H1 (cell line): ENCODE data around the gene RIPOR1. TPM values are rescaled to one million over a fixed set of nuclear protein-coding genes. Genes with fewer than 3 reads are reported as not detected.

Experiments used
- CTCF ChIA-PET: fragments of 300-600 bp; sonication (Branson Sonifier 250); formaldehyde crosslinking; loops from one replicate; lab custom pipeline; 2021; ENCODE audit not compliant: partially characterized antibody; lab: Charles Lee
- POLR2A ChIA-PET: fragments of 300-600 bp; sonication (Branson Sonifier 250); formaldehyde crosslinking; loops from one replicate; lab custom pipeline; 2021; ENCODE audit warnings: inconsistent platforms; ENCODE audit not compliant: partially characterized antibody; lab: Charles Lee
- DNase-seq, 2 experiments: peaks; one replicate each; pipeline versions ENCODE4 v3.0.0 to v3.0.0-alpha.2; 2010 to 2022; ENCODE audit warnings: low spot score in 2 of 2, low read depth in 1 of 2, mixed read lengths in 1 of 2
- FAIRE-seq: peaks from 2 replicates; lab custom pipeline; 2011; peaks lifted over from hg19 to GRCh38; lab: Jason Lieb, UNC
- H2AFZ ChIP-seq: 2 replicates; pipeline ENCODE4 v1.8.1; 2012; ENCODE audit warnings: low read length, inconsistent platforms
- H2AK5ac ChIP-seq: 2 replicates; pipeline ENCODE4 v1.6.1; 2013; ENCODE audit warnings: low read depth, low read length
- H2BK120ac ChIP-seq: replicated peaks from 2 replicates; pipeline ENCODE3; 2013; ENCODE audit warnings: low read depth, low read length, inconsistent platforms
- H2BK12ac ChIP-seq: 2 replicates; pipeline ENCODE4 v1.6.1; 2013; ENCODE audit warnings: low read depth, low read length
- H2BK15ac ChIP-seq: 2 replicates; pipeline ENCODE4 v1.6.1; 2013; ENCODE audit warnings: low read length
- H2BK20ac ChIP-seq: 2 replicates; pipeline ENCODE4 v1.6.1; 2013; ENCODE audit warnings: low read length
- H2BK5ac ChIP-seq: 2 replicates; pipeline ENCODE4 v1.6.1; 2013; ENCODE audit warnings: low read depth, low read length
- H3K14ac ChIP-seq: 2 replicates; pipeline ENCODE4 v1.6.1; 2013; ENCODE audit warnings: inconsistent platforms; ENCODE audit not compliant: insufficient read length
- H3K18ac ChIP-seq: 2 replicates; pipeline ENCODE4 v1.6.1; 2013; ENCODE audit warnings: low read length; ENCODE audit errors: extremely low read depth
- H3K23ac ChIP-seq: 2 replicates; pipeline ENCODE4 v1.6.1; 2013; ENCODE audit warnings: inconsistent platforms; ENCODE audit not compliant: insufficient read length
- H3K23me2 ChIP-seq: 2 replicates; pipeline ENCODE4 v1.6.1; 2013; ENCODE audit warnings: low read depth, low read length
- H3K27ac ChIP-seq: 2 replicates; pipeline ENCODE4 v1.6.1; 2011; ENCODE audit warnings: low read depth, low read length, inconsistent platforms
- H3K27me3 ChIP-seq, 4 experiments: replicated peaks in 1 of 4; 1 replicate in 1 of 4; 2 replicates in 3 of 4; pipeline versions ENCODE4 v1.6.1 to v1.8.1; 2011 to 2013; ENCODE audit warnings: low read length in 3 of 4, mild to moderate bottlenecking in 3 of 4, inconsistent platforms in 2 of 4, mixed read lengths in 2 of 4, moderate library complexity in 1 of 4; ENCODE audit not compliant: control insufficient read depth in 3 of 4, insufficient read depth in 3 of 4; ENCODE audit errors: extremely low read depth in 1 of 4
- H3K36me3 ChIP-seq, 4 experiments: 2 replicates each; pipeline versions ENCODE4 v1.6.1 to v1.8.1; 2011 to 2013; ENCODE audit warnings: mild to moderate bottlenecking in 4 of 4, low read length in 3 of 4, moderate library complexity in 2 of 4, control low read depth in 1 of 4, inconsistent platforms in 1 of 4; ENCODE audit not compliant: insufficient read depth in 4 of 4, control insufficient read depth in 2 of 4
- H3K4ac ChIP-seq: replicated peaks from 2 replicates; pipeline ENCODE3; 2013; ENCODE audit warnings: low read length, low read depth, mixed read lengths, inconsistent platforms; ENCODE audit not compliant: insufficient read length
- H3K4me1 ChIP-seq, 4 experiments: replicated peaks in 1 of 4; 1 replicate in 1 of 4; 2 replicates in 3 of 4; pipeline versions ENCODE4 v1.6.1 to v1.8.1; 2011 to 2013; ENCODE audit warnings: low read length in 3 of 4, inconsistent platforms in 2 of 4, mixed read lengths in 1 of 4; ENCODE audit not compliant: insufficient read depth in 4 of 4, control insufficient read depth in 3 of 4
- H3K4me2 ChIP-seq, 2 experiments: 2 replicates each; pipeline versions ENCODE4 v1.6.1 to v1.8.1; 2011 to 2013; ENCODE audit warnings: low read depth in 2 of 2, low read length in 2 of 2, control low read depth in 1 of 2, inconsistent platforms in 1 of 2, mild to moderate bottlenecking in 1 of 2; ENCODE audit not compliant: insufficient read depth in 1 of 2
- H3K4me3 ChIP-seq, 4 experiments: fragments of 200-600, 300-600 bp in 1 of 4; sonication (generic), shearing (Covaris generic), sonication (Bioruptor Twin) in 1 of 4; 2 replicates each; pipeline versions ENCODE4 v1.5.1 to v1.8.1; 2011 to 2016; ENCODE audit warnings: low read length in 4 of 4, low read depth in 3 of 4, control low read depth in 2 of 4, inconsistent platforms in 2 of 4, mild to moderate bottlenecking in 2 of 4, mixed read lengths in 1 of 4, moderate library complexity in 1 of 4; ENCODE audit not compliant: insufficient read depth in 2 of 4; ENCODE audit errors: extremely low read depth in 1 of 4
- H3K56ac ChIP-seq: replicated peaks from 2 replicates; pipeline ENCODE3; 2013; ENCODE audit warnings: low read depth, mild to moderate bottlenecking, mixed read lengths, low read length, inconsistent platforms; ENCODE audit not compliant: insufficient read length
- H3K79me1 ChIP-seq: 2 replicates; pipeline ENCODE4 v1.6.1; 2013; ENCODE audit warnings: low read depth, low read length, control low read depth
- H3K79me2 ChIP-seq, 2 experiments: 2 replicates each; pipeline versions ENCODE4 v1.6.1 to v1.8.1; 2012 to 2013; ENCODE audit warnings: low read length in 2 of 2, mild to moderate bottlenecking in 2 of 2, inconsistent platforms in 1 of 2; ENCODE audit not compliant: insufficient read depth in 2 of 2, control insufficient read depth in 1 of 2
- H3K9ac ChIP-seq, 4 experiments: replicated peaks in 1 of 4; 1 replicate in 1 of 4; 2 replicates in 3 of 4; pipeline versions ENCODE4 v1.6.1 to v1.8.1; 2011 to 2013; ENCODE audit warnings: low read depth in 3 of 4, low read length in 3 of 4, control low read depth in 2 of 4, mild to moderate bottlenecking in 2 of 4, moderate library complexity in 2 of 4, inconsistent platforms in 1 of 4; ENCODE audit errors: extremely low read depth in 1 of 4
- H3K9me3 ChIP-seq, 2 experiments: 2 replicates each; pipeline versions ENCODE4 v1.6.1 to v1.8.1; 2012 to 2013; ENCODE audit warnings: mild to moderate bottlenecking in 2 of 2, moderate library complexity in 2 of 2, control low read depth in 1 of 2, inconsistent platforms in 1 of 2, low read depth in 1 of 2, low read length in 1 of 2, mixed read lengths in 1 of 2; ENCODE audit not compliant: insufficient read depth in 2 of 2
- H4K20me1 ChIP-seq, 2 experiments: replicated peaks in 1 of 2; 2 replicates each; pipeline versions ENCODE3 to v1.8.1; 2011 to 2013; ENCODE audit warnings: inconsistent platforms in 2 of 2, low read length in 2 of 2, mild to moderate bottlenecking in 1 of 2; ENCODE audit not compliant: insufficient read depth in 2 of 2, control insufficient read depth in 1 of 2
- H4K5ac ChIP-seq: 2 replicates; pipeline ENCODE4 v1.6.1; 2013; ENCODE audit warnings: low read length, low read depth, mixed read lengths, inconsistent platforms; ENCODE audit not compliant: insufficient read length
- H4K8ac ChIP-seq: 2 replicates; pipeline ENCODE4 v1.8.0; 2013; ENCODE audit warnings: mild to moderate bottlenecking, moderate library complexity, low read length, inconsistent platforms; ENCODE audit not compliant: insufficient read depth; ENCODE audit errors: extremely low read depth
- H4K91ac ChIP-seq: replicated peaks from 2 replicates; pipeline ENCODE3; 2013; ENCODE audit warnings: low read length, mixed read lengths, inconsistent platforms; ENCODE audit not compliant: insufficient read length
- ASH2L ChIP-seq: fragments of 200-600, 300-600 bp; sonication (generic); IDR thresholded peaks from one replicate; pipeline ENCODE4 v1.7.1; 2017; ENCODE audit warnings: low read length
- ATF3 ChIP-seq: IDR thresholded peaks from 2 replicates; pipeline ENCODE4 v1.6.1; 2011; ENCODE audit warnings: low read depth, mild to moderate bottlenecking, low read length; ENCODE audit not compliant: insufficient read depth
- EGR1 ChIP-seq: IDR thresholded peaks from 2 replicates; pipeline ENCODE4 v1.6.1; 2011; ENCODE audit warnings: low read depth, low read length, borderline replicate concordance
- GTF2F1 ChIP-seq: IDR thresholded peaks from 2 replicates; pipeline ENCODE4 v1.6.1; 2012; ENCODE audit warnings: low read depth, low read length, improper control_type of control experiment, borderline replicate concordance
- KDM4A ChIP-seq: IDR thresholded peaks from one replicate; pipeline ENCODE4 v1.7.1; 2012; ENCODE audit warnings: low read depth, mild to moderate bottlenecking, moderate library complexity, low read length, inconsistent platforms; ENCODE audit not compliant: severe bottlenecking
- POLR2AphosphoS5 ChIP-seq: IDR thresholded peaks from 2 replicates; pipeline ENCODE4 v1.6.1; 2011; ENCODE audit warnings: low read depth, low read length
- RBBP5 ChIP-seq: IDR thresholded peaks from 2 replicates; pipeline ENCODE4 v1.7.1; 2012; ENCODE audit warnings: low read depth, mild to moderate bottlenecking, inconsistent platforms, low read length, moderate library complexity, borderline replicate concordance
- SAP30 ChIP-seq: fragments of 300-600 bp; sonication (generic); IDR thresholded peaks from 2 replicates; pipeline ENCODE4 v1.7.1; 2012; ENCODE audit warnings: low read length, moderate library complexity, mild to moderate bottlenecking, inconsistent platforms; ENCODE audit not compliant: insufficient read depth, insufficient replicate concordance
- TCF12 ChIP-seq: IDR thresholded peaks from 2 replicates; pipeline ENCODE4 v1.6.1; 2011; ENCODE audit warnings: low read depth, mild to moderate bottlenecking, low read length
- TEAD4 ChIP-seq: IDR thresholded peaks from 2 replicates; pipeline ENCODE4 v1.6.1; 2012; ENCODE audit warnings: low read depth, low read length, inconsistent platforms, mixed read lengths
- WGBS, 2 experiments: shearing (Covaris generic) in 1 of 2; methylation state at CpG; one replicate each; pipeline versions ENCODE4 v1.1.6 to v1.1.7; 2013 to 2015; ENCODE audit warnings: low lambda C conversion rate in 2 of 2, mixed read lengths in 2 of 2, inconsistent platforms in 1 of 2, low coverage in 1 of 2, missing lambda C conversion rate in 1 of 2; ENCODE audit not compliant: insufficient replicate concordance in 2 of 2, insufficient coverage in 1 of 2, insufficient read length in 1 of 2; ENCODE audit errors: extremely low coverage in 1 of 2, missing lambda C conversion rate in 1 of 2; 5-methylcytosine and 5-hydroxymethylcytosine counted together
- polyA plus RNA-seq, 7 experiments: library from polyadenylated mRNA; depleted of rRNA in 3 of 7; stranded (reverse) in 5 of 7; unstranded in 2 of 7; fragments of >200 nt in 5 of 7; fragments of 200-250 nt in 2 of 7; gene quantifications; 1 replicate in 5 of 7; 2 replicates in 1 of 7; 4 replicates in 1 of 7; pipeline versions ENCODE4 v1.2.1 to v1.2.3, GENCODE V29; 2011 to 2013; ENCODE audit warnings: missing spikeins in 2 of 7, mixed read lengths in 2 of 7
- total RNA-seq: library from RNA; stranded (reverse); fragmentation: NEBNext Ultra II Directional; extraction: Animal tissue kit (Norgen Biotek cat#: 25700); gene quantifications from 2 replicates; pipeline ENCODE4 v1.2.1, GENCODE V29; 2021

RIPOR1 gene
- total and polyA plus RNA-seq, 2 of the 8 experiments (the other 6 are each of a cell fraction or from before 2014, with no cell fraction given) = 2.7 to 10.1 TPM

GRCh38 chr16:67480833-67481560 lies 47.6 kb upstream of the RIPOR1 start, which contains the start of gene ATP6V0D1:
ATP6V0D1 (minus strand) TSS chr16:67481157; CDS start chr16:67481086, 71 bp downstream.
- H3K27me3 ChIP-seq = peaks cover 0 to 19% (median 10%) of the 10 kb centered on the region in 4 experiments; a peak in 4 of 7 replicates
- peaks cover 0 to 11% of the 10 kb centered on the region in 2 experiments; a peak in 2 of 4 replicates for H3K79me2 ChIP-seq
- no peaks in the 10 kb centered on the region for H3K9me3 ChIP-seq
- H4K8ac ChIP-seq = peak within 1 kb of the TSS; percentile 81
- CTCF ChIA-PET = interaction anchor here (0.6 to 8.9 kb wide), 23 partner anchors 10 to 214 kb away, joined by 3 to 74 read pairs (median 4); no protein-coding TSS in a partner anchor
- no peaks in the 10 kb centered on the region for H3K36me3 ChIP-seq
- DNase-seq (peak; percentile 95 to 99), FAIRE-seq (no peak)
- H3K4me3 ChIP-seq = peak within 1 kb of the TSS; percentile 90 to 93 (median 91)
- no peak within 1 kb of the TSS for H3K56ac ChIP-seq
- 0 out of 2 replicates have a peak within 1 kb of the TSS, but pooled peaks have one; percentile 80 for H2BK20ac ChIP-seq
- peak within 1 kb of the TSS; percentile 88; the same call in 1 of the 2 replicates for H2BK5ac ChIP-seq
- no peak within 1 kb of the TSS for H3K14ac ChIP-seq
- H4K20me1 ChIP-seq = peaks cover 0 to 7% of the 10 kb centered on the region in 2 experiments
- H3K18ac ChIP-seq = peak within 1 kb of the TSS; percentile 79; the same call in 1 of the 2 replicates
- H2BK12ac ChIP-seq = no peak within 1 kb of the TSS
- H2BK15ac ChIP-seq = no peak within 1 kb of the TSS
- H2AFZ ChIP-seq = peak within 1 kb of the TSS; percentile 97
- no peak within 1 kb of the TSS for H3K23ac ChIP-seq
- H3K23me2 ChIP-seq = peaks cover 8% of the 10 kb centered on the region; the same call in 1 of the 2 replicates
- no peaks in the 10 kb centered on the region; the same call in 1 of the 2 replicates for H3K79me1 ChIP-seq
- no peak within 1 kb of the TSS for H3K4ac ChIP-seq
- peak within 1 kb of the TSS; percentile 53 to 82 (median 74) for H3K9ac ChIP-seq
- peak within 1 kb of the TSS; percentile 68 for H2BK120ac ChIP-seq
- H3K27ac ChIP-seq = peak within 1 kb of the TSS; percentile 70; the same call in 1 of the 2 replicates
- 1% methylated on average over 56 of the region's 57 CpGs; no CpG with 5 or more reads in 1 of the 2 experiments for WGBS, 2 experiments
- peaks cover 0 to 3% (median 3%) of the 10 kb centered on the region in 4 experiments; a peak in 4 of 7 replicates for H3K4me1 ChIP-seq
- POLR2A ChIA-PET = interaction anchor here (0.6 to 1.4 kb wide), 11 partner anchors 9 to 186 kb away, joined by 3 to 5 read pairs (median 3); partner anchors contain the start of genes C16orf86, CTCF and ENKD1
- H3K4me2 ChIP-seq = peak within 1 kb of the TSS; percentile 68 to 95
- H2AK5ac ChIP-seq = no peak within 1 kb of the TSS
- peak within 1 kb of the TSS; percentile 86 for H4K91ac ChIP-seq
- peak within 1 kb of the TSS; percentile 85 for H4K5ac ChIP-seq
- TF ChIP-seq POLR2AphosphoS5 (no peak), TEAD4 (no peak), ASH2L (peak; percentile 50), GTF2F1 (no peak), KDM4A (peak; percentile 70), EGR1 (peak; percentile 80; the same call in 1 of the 2 replicates), TCF12 (peak; percentile 52; the same call in 1 of the 2 replicates), RBBP5 (0 out of 2 replicates have a peak, but pooled peaks have one; percentile 42), ATF3 (peak; percentile 100), SAP30 (peak; percentile 70)
